HG02981 (cell line): ENCODE results near the gene CTU2.

Experiments used
- ATAC-seq: cut with Tn5 transposase; IDR thresholded peaks from one replicate; pipeline ENCODE4 v1.9.1; 2021; ENCODE audit warnings: mild to moderate bottlenecking, moderate library complexity; ENCODE audit not compliant: unreplicated experiment

CTU2 gene

DNA sequence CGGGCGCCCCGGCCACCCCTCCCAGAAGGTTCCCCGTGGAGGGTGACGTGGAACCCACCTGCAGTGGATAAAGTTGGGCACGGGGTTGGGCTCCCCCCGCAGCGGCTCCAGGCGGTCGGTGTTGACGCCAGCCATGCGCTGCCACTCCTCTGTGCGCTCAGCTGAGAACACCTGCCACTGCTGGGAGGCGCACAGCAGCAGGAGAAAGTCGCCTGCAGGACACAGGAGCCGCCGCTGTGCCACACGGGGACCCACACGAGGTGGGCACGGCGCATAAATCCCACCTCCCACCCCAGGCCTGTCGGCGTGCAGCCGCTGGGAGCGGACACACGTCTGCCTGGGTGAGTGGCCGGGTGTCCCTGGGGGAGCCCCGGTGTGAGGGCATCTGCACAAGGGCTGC lies 20.7 kb downstream of the CTU2 start:
- ATAC-seq, result no peak

DNA sequence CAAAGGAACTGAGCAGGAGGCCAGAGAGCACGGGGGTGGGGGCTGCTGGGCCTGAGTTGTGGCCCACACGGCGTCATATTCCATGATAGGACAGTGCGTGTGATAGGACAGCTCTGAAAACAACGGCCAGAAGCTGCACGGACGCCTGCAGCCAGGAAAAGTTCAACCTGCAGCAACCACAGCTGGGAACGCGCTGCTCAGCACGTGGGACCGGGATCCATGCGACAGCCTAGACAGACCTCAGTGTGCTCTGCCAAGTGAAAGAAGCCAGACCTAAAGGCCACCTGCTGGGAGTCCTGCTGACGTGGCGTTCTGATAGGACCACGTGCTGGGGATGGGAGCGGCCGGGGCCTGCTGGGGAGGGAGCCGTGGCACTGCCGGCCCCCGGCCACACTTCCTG lies 21.6 kb downstream of the CTU2 start:
- no peak for ATAC-seq

DNA sequence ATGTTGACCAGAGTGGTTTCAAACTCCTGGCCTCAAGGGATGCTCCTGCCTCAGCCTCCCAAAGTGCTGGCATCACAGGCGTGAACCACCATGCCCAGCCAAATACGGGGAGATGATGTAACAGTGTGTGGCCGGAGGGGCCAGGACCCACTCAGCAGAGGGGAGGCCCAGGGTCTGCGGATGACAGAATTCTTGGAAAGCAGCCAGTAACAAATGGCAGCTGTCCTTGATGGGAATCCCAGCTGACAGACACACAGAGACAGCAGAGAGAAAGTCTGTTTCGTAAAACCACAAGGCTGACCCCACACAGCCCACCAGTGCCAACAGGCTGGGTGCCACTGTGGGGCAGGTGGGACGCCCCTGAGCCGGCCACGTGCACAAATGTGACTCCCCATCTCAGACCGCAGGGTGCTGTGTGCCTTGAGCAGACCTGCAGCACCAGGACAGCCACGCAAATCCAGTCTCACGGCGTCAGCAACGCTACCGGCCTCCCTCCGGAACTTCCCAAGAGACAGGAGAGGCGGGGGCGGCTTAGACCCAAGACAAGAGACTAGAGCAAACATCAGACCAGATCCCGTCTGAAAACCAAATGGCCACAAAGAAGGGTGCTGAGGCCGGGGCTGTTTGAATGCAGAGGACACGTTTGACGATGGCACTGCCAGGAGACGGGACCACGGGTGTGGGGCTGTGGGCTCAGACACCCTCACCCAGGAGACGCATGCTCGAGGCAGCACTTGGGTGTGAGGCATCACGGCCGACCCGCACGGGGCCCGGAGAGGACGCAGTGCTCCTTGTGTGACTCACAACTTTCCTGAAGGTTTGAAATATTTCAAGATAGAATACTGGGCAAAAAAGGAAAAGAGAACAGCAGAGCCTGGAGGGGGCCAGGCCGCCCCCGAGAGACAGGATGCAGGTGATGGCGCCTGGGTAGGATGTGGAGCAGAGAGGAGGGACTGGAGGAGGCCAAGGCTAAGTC lies 24.6 kb downstream of the CTU2 start:
- ATAC-seq, result no peak

DNA sequence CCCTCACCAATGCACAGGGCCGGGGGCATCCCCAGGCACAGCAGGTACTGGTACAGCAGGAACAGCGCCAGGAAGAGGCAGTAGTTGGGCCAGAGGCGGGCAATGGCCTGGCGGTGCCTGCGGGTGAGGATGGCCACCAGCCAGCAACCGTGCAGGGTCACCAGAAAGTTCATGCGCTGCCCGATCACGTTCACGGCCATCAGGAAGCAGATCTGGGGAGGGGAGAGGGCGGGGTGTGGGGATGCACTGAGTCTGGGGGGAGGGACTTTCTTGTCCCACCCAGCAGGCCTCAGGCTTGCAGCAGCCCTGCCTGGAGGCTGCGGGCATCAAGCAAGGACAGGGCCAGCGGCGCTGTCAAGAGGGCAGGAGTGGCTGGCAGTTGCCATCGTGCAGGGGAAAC lies 25.4 kb downstream of the CTU2 start:
- ATAC-seq, result no peak

DNA sequence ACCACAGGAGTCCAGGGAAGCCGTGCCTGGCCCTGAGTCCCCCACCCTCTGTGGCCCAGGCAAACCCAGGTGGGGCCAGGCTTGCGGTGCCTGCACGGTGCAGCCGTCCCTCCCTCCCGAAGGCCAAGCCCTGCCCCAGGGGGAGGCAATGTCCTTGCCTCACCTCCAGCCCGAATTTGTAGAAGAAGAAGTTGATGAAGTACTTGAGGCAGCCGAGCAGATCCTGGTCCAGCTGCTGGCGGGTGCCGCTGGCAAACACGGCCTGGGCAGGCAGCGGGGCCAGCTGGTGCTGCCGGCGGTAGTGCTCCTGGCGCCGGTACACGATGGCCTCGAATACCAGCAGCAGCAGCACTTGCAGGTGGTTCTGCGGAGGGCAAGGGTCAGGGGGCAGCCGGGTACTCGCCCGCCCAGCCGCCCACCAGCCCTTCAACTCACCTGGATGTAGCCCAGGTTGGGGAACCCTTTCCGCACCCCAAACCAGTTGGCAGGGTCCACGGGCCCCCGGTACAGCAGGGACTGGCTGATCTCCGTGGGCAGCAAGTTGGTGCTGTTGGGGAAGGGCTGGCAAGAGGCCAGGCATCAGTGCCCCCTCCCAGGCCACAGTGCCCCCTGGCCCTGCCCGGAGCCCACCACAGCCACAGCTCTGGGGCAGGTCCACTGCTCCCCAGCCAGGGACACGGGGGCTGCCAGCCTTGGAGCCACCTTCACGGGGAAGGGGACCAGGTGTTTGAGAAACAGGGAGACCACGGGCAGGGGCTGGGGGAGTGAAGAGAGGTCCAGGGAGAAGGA lies 26.1 kb downstream of the CTU2 start:
- ATAC-seq, result no peak

DNA sequence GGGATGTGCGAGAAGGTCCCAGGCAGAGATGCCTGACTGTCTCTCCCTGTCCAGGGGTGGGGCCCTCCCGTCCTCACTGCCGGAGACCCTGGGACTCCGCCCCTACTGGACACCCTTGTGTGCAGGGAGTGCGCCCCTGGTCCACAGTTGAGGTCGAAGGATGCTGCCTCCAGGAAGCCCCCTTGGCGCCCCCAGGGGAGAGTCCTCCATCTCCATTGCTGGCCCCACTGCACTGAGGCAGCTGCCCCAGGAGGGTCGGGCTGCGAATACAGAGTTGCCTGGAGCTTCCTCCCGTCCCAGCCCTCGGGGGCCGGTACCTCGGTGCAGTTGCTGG lies 26.6 kb downstream of the CTU2 start:
- ATAC-seq, result no peak

DNA sequence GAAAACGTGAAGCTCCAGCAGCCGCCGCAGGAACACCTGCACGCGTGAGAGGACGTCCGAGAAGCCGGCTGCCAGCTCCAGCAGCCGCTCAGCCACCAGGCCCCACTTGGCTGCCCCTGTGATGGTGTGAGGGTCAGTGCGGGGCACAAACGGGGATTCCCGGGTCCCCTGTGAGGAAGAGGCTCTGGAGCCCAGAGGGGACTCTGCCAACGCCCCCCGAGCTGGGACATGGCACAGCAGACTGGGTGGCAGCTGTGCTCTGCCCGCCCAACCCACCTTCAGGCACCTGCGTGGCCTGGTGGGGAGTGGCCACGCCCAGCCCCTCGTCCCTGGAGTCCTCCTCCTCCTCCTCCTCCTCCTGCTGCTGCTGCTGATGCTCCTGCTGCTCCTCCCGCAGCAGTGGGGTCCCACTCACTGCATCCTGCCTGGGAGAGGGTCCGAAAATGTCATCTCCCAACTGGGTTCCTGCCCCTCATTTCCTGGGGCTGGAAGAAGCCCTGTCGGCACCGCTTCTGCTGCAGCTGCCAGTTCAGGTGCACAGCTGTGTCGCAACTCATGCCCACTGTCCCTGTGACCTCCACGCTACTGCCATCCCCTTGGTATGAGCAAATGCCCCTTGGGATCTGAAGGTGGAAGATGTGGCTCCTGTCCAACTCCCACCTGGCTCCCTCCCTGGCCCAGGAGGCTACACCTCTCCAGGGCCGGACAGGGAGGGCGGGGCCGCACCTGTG lies 27.5 kb downstream of the CTU2 start:
- no peak for ATAC-seq

DNA sequence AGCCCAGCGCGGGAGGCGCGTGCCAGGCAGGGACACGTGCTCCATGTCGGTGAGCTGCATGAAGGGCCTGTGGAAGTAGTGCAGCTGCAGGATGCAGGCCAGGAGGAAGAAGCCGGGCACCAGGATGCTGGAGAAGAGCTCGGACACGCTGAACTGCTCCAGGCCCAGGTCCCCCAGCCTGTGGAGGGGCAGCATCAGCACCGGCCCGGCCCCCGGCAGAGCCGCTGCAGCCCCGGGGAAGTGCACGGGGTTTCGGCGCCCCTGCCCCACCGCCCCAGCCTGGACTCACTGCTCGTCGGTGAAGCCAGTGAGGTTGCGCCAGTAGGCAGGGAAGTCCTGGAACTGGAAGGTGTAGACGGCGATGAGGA lies 28.0 kb downstream of the CTU2 start:
- no peak for ATAC-seq

DNA sequence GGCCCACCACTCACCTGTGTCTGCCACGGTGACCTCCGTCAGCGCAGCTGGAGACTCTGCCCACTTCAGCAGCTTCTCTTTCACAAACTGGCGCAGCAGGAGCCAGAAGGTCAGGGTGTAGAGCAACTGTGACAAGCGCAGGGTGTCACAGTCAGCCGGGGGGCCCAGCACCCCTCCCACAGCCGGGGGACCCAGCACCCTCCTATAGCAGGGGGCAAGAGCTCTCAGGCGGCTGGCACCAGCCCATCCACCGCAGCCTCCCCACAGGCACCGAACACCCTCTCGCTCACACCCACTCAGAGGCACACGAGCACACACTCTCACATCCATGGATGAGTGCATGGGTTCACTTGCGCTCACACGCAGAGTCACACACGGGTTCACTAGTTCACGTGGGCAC lies 28.8 kb downstream of the CTU2 start:
- ATAC-seq, result no peak

DNA sequence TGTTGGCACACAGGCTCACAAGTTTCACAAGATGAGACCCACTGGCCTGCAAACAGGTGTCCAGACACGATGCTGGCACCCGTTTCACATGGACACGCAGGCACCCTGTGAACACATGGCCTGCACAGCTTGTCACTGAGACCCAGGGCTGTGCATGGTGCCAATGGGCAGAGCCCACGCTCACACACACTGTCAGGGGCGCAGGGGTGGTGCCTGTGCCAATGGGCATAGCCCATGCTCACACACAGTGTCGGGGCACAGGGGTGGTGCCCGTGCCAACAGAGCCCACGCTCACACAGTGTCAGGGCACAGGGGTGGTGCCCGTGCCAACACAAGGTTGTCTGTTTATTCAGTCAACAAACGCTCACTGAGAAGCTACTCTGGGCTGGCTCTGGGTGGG lies 29.3 kb downstream of the CTU2 start:
- no peak for ATAC-seq

DNA sequence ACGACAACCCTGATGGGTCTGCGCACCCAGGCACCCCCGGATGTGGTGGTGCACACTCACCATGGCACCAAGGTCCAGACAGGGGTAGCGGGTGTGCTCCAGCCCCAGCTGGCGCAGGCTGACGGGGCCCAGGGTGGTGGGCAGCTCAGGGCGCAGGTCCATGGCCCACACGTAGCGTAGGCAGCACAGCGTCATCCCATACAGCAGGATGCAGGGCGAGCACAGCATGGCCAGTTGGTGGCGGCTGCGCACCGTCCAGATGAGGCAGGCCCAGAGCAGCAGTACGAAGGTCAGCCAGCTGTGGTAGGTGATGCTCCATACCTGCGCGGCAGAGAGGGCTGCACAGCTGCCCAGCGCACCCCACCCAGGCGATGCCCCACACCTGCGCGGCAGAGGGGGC lies 29.8 kb downstream of the CTU2 start:
- no peak for ATAC-seq

DNA sequence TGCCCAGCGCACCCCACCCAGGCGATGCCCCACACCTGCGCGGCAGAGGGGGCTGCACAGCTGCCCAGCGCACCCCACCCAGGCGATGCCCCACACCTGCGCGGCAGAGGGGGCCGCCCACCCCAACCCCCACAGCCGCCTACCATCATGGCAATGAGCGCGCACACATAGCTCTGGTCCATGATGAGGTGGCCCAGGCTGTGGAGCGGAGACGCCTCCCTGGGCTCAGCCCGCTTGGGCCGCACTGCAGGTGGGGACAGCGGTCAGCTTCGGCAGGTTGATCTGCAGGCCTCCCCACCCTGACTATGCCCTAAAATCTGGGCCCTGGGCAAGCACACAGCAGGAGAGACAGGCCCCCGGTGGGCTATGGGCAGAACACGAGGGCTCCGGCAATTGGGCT lies 30.2 kb downstream of the CTU2 start:
- no peak for ATAC-seq

DNA sequence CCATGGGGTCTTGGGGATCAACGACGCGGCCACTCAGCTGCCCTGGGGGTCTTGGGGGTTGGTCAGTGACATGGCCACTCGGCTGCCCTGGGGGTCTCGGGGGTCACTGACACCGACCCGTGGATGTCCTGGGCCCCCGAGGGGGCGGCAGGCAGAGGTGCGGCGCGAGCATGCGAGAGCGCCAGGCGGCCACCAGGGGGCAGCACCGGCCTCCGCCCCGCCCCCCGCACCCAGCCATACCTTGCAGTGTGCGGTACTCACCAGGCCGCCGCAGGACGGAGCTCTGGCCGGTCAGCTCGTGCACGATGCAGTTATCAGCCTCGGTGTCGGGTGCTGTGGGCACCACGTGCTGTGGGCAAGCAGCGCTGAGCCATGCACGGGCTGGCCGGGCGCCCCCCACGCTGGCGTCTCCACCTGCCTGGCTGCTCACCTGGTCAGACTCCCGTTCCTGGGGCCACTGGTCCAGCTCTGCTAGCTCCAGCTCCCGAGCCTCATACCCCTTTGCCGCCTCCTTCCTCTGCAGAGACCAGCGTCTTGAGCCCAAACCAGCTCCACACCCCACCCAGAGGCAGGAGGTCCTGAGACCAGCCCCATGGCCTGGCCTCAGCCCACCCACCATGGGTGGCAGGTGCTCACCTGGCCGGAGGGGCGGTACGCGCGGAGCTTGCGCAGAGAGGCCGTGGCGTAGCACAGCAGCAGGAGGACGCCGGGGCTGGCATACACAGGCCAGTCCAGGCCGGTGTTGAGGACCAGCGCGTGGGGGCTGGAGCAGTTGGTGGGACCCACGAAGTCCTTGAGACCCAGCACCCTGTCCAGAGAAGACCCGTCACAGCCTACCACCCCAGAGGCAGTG lies 31.2 kb downstream of the CTU2 start:
- no peak for ATAC-seq

DNA sequence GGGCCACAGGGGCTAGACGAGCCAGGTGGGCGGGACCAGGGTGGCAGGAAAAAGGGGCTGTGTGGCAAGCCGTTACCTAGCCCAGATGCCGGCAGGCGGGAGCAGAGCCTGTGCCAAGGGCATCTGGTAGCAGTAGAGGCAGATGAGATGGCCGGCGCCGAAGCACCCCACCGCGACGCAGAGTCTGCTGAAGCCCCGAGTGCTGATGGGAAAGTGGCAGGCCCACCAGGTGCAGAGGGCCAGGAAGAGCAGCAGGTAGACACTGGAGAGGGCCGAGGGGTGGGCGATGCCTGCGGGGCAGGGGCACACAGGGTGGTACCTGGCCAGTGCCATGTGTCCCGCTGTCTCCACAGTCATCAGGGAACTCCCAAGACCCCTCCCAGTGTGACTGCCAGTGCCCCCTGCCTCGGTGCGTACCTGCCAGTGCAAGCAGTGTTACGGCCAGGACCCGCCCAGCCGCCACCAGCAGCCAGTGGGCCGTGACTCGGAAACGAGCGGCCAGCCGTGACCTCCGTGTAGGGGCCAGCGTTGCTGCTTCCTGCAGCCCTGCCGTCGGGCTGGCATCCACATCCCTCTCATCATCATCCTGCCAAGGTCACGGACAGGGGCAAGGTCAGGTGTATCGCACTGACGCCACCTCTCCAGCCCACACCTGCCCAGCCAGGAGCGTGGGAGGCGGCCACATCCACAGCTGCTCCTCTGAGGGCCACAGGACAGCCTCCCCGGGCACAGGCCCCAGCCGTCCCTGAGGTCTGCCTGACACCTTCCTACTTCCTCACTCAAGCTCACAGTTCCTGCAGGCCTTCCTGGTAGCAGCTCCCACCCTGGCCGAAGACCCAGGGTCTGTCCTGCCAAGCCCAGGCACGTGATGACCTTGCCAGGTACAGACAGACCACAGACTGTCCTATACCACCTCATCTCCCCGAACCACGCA lies 32.1 kb downstream of the CTU2 start:
- ATAC-seq, result no peak

DNA sequence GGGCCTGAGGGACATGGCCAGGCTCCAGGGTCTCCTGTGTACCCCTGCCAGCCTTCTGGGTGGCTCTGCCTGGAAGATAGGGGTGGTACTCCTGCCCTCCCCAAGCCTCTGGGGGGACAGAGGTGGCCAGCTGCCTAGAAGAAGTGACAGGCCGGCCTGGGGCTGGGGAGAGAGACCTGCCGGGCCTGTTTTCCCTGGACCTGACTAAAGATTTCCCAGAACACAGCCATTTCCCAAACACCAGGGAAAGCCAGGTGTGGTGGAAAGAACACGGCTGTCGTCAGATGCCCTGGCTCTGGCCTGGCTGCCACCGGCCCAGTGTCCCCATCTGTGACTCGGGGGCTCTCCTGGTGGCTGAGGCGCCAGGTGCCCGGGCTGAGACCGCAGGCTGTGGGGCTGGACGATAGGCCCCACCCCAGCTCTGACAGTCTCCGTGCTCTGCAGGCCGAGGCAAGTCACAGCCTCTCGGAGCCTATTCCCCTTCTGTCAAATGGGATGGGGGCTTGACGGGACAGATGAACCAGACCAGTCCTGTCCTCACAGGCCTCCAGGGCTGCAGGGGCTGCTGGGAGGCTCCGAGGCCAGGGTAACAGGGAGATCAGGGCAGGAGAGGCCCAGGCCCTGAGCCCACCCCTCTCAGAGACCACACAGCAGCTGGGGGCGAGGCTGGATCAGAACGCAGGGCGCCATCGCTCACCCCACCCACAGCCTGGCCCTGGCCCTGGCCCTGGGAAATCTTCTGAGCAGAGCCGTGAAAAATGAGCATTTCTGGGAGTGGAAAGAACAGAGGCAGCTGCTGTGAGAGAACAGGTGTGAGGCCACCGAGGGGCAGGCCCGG lies 33.1 kb downstream of the CTU2 start:
- ATAC-seq, result no peak

DNA sequence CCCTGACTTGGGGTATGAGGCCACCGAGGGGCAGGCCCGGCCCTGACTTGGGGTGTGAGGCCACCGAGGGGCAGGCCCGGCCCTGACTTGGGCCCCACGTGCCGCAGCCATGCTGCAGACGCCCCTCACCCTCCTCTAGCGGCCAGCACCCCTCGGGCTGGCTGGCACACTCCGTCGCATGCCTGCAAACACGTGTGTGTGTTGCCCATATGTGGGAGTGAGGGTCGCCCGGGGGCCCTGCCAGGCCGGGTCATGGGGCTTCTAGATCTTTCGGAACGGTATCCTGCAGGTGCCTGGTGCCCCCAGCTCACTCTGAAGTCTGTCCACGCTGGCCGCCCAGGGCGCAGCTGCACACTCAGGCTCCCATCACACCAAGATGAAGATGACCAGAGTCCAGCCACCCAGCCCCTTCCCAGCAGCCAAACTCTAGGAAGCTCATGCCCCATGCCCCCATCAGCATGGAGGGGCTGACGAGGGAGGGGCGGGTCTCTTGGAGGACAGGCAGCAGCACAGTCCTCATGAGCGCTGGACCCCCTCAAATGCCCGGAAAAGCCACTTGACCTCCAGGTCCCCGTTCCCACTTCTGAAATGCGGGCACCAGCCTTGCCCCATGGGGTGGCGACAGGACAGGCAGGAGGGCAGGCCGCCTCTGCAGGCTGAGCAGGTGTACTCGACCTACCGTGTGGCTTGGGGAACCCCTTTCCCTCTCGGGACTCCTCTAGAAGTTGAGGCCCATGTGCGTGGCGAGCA lies 33.8 kb downstream of the CTU2 start:
- ATAC-seq, result no peak

DNA sequence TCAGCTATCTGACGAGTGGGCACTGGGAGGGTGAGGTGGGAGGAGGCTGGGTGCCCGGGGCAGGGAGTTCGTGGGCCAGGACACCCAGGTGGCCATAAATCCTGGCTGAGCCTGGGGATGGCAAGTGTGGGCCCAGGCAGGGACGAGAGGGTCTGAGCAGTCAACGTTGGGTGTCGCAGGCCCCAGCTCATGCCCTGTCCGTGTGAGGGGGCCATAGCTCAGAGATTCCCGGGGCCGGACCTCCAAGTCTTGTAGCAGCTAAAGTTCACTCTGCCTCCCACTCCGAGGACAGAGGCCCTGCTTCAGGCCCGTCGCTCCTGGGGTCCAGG lies 34.4 kb downstream of the CTU2 start:
- no peak for ATAC-seq

DNA sequence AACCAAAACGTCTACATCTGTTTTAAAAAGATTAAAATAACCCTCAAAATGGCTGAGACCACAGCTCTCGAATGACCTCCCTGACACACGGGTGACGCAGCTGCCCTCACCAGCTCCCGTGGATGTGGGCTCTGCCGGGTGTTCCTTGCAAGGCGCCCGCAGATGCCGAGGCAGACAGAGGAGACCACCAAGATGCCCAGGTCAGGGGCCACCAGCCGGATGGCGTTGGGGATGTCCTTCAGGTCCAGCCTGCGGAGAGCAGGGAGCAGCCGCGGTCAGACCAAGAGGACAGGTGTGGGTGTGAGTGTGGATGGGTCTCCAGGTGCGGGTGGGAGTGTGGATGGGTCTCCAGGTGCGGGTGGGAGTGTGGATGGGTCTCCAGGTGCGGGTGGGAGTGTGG lies 35.1 kb downstream of the CTU2 start:
- ATAC-seq, result no peak
